ENCODE results near the gene DUSP19.

Gene DUSP19

GRCh38 chr2:183069174-183069573, 9.4 kb upstream of the DUSP19 start:
- DNase-seq, result no peak

DNA sequence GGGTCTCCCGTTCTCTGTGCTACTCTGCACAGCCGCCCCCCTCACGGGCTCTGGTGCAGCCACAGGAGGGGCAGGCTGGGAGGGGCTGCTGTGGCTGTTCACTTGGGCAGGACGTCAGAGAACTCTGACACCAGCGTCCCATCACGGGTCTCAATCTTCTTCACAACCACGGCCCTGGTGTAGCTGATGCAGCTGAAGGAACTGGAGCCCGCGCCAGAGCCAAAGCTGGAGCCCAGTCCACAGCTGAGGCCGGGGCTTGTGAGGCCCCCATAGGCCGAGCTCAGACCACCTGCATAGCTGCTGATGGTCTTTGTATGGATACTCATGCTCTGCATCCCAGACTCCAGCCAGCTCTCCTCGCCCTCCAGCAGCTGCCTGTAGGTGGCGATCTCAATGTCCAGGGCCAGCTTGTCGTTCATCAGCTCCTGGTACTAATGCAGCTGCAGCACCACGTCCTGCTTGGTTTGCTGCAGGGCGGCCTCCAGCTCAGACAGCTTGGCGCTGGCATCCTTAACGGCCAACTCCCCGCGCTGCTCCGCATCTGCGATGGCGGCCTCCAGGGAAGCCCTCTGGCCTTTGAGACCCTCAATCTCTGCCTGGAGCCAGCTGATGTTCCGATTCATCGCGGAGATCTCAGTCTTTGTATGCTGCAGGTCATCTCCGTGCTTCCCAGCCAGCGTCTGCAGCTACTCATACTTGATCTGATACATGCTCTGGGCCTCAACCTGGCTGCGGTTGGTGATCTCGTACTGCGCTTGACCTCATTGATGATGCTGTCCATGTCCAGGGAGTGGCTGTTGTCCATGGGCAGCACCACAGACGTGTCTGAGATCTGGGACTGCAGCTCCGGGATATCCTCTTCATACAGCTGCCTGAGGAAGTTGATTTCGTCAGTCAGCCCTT, 7.4 kb upstream of the DUSP19 start:
- peak; percentile 4 for DNase-seq

DNA sequence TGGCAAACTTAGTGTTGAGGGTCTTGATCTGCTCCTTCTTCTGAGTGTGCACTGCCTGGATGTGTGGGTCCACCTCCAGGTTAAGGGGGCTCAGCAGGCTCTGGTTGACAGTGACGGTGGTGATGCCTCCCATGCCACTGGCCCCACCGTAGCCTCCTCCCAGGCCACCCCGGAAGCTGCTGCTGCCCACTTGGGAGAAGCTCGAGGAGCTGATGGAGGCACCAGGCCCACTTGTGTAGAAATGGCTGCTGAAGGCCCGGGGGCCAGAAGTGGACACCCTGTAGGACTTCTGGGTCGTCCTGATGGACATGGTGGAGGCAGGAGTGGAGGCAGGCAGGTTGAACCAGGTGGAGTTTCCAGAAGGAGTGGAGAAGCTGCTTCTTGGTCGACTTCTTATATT, 6.4 kb upstream of the DUSP19 start:
- DNase-seq, result no peak

GRCh38 chr2:183078163-183078463, 434 bp upstream of the DUSP19 start:
- no peak for DNase-seq

- DNase-seq, result no peak
Measured at GRCh38 chr2:183079139-183079775, 710 bp downstream of the DUSP19 start.

GRCh38 chr2:183081911-183082310, 3.4 kb downstream of the DUSP19 start:
- DNase-seq, result no peak

- DNase-seq, result no peak
Measured at GRCh38 chr2:183088061-183088460, 9.5 kb downstream of the DUSP19 start.

DNA sequence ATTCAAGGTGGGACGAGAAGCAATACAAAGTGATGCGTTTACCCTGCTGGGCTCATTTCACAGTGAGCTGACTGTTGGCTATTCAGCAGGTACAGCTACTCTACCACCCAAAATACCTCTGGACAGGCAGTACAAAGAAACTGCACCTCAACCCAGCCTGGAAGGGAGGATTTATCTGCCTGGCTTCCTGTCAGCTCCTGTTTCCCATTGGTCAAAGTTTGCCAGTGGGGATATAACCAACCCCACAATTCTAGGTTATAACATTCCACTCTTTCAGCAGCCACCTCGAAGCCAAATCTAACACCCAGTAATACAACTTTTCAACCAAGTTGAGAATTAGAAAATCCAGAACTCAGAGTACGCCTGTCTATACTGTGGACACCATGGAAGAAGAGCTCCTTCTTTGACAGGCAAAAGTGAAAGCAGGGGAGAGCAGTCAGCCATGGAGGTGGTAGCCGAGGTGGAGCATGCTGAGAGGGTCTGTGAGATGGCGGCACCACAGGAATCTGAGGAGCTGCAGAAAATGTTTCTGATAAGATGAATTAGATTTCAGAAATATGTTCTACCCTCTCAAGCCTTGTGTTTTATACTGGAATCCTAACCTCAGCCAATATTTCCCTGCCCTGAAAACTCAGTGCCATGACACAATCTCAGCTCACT, 10.8 kb downstream of the DUSP19 start:
- no peak for DNase-seq

GRCh38 chr2:183091318-183091953, 12.9 kb downstream of the DUSP19 start:
- no peak for DNase-seq

DNA sequence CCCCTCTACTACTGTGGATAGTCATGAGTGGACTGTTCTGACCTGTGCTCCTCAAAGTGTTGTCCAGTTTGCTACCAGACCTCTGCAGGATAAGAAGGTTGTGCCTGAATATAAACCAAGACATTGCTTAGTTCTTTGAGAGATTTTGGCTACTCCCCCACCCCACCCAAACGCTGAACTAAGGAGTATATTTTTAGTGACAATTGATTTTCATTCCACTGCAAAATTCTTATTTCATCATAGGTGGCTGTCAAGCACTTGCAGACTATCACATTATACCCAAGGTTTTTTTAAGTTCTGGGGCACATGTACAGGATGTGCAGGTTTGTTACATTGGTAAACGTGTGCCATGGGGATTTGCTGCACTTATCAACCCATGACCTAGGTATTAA, 13.4 kb downstream of the DUSP19 start:
- DNase-seq, result no peak

DNA sequence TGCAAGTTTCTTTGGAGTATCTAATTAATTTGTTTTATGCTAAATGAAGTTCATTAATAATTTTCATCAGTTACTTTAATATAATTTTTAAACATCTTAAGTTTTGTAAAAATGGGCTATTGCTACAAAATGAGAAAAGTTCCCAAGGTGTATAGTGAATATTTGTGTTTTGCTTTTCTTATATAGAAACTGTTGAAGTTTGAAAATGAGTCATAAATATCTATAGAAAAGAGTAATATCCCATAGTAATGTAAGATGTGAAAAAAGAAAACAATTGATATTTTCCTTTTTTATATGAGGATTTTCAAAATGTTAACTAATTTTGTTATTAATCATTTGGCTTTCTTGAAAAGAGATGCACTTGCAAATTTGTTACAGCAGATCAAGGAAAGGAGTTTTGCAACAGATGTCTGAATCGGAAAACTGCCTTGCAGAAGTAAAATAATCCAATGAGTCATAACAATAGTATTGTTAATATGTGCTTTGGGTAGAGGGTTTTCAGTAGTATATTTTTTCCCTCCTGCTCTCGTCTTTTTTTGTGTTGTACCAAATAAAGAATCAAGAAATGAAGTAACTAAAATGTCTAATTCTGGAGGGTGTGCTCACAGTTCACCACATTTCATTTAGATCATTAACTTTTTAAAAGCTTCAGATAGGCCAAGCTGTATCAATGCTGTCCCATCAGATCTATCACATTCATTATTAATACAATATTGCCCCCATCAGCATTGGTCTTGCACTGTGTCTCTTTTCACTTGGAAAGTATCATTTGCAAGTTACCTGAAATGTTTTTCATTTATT, 15.5 kb downstream of the DUSP19 start:
- DNase-seq, result no peak

- no peak for DNase-seq
Measured at GRCh38 chr2:183105402-183106134, 27.0 kb downstream of the DUSP19 start.

- no peak for DNase-seq
Measured at GRCh38 chr2:183112577-183112976, 34.0 kb downstream of the DUSP19 start.

DNA sequence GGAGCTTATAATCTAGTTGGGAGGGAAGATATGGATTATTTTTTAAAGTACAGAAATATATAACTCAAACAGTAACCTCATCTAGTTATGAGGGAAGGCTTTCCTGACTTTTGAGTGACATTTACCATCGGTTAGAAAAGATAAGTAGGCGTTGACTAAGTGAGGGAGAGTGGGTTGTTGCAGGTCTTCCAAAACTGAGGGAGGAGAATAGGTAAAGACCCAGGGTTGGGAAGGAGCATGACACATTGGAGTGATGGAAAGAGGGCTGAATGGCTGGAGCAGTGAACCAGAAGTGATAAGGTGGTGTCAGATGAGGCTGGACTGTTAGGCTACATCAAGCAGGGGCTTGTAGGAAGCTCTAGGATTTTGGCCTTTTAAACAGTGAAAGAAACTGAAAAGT, 35.1 kb downstream of the DUSP19 start:
- no peak for DNase-seq

GRCh38 chr2:183117226-183117625, 38.7 kb downstream of the DUSP19 start:
- DNase-seq, result no peak

DNA sequence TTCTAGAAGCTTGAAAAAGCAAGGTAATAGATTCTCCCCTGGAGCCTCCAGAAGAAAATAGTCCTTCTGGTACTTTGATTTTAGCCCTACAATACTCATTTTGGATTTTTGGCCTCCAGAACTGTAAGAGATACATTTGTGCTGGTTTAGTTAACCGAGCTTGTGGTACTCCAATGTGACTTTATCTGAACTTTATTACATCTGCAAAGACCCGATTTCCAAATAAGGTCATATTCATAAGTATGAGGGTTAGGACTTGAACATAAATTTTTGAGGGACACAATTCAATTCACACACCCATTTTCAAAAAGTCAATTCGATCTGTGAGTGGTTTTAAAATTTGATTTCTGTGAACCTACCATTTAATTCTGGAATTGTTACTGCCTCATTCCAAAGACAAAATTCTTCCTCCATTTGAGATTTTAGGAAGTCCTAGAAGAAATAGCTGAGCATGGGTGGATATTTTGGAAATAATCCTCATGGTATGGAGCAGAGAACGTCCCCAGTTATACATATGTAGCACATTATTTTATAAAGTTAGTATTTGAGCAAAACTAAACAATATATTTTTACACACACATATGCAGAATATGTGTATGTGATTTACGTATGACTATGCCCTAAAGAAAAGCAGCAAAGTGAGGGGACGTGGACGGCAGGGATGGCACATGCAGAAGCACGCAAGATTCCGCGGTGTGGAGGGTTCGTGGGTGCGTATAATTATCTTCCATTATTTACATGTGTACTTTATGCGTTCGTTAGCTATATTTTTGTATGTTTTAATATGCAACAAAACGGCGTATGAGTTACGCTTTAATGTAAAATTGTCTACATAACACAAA, 44.8 kb downstream of the DUSP19 start:
- DNase-seq, result no peak

DNA sequence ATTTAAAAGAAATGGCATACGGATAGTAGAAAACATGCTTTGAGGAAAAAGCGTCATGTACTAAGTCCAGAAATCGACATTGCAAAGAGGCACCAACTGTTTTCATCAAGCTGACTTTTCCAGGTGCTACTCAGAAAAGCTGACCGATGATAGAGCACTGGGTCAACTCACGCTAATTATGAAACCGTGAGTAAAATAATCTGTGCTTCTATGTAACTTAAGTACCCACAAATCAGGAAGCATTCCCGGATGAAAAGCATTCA, 45.3 kb downstream of the DUSP19 start:
- DNase-seq, result no peak

DNA sequence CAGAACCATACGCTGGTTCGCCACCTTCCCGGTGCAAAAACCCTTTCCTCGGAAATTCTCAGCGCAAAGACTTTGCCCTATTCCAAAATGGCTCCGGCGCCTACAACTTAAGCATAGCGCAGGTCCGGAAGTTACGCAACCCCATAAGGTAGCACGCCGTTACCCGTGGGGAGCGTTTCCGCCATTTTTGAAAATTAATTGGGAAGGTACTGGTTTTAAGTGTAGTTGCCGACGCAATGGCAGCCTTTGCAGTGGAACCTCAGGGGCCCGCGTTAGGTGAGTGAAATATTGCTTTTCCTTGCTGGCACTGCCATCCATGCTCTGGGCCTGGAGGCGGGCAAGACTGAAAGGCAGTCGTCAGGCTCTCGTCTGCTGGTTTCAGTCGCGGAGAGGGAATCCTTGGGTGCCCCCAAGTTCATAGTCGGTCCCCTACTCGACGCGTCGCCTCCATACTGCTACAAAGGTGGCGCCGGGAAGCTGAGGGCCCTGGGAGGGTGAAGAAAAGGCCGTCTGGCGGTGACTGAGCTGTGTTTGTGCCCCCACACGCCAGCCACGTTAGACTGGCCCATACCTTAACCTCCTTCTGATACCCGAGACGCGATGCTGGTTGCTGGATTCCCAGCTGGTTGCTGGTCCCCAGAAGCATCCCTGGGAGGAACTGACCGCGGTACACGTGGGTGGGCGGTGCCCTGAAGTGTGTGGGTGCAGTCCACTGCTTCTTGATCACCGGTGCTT, 45.8 kb downstream of the DUSP19 start, which contains the start of gene NUP35:
Gene NUP35, plus strand, starts transcription at position 222 of the 735 bp plus-strand sequence. Its CDS starts 15 bp downstream, at position 237.
- DNase-seq, result peak; percentile 87

- no peak for DNase-seq
Measured at GRCh38 chr2:183124957-183125255, 46.4 kb downstream of the DUSP19 start.

DNA sequence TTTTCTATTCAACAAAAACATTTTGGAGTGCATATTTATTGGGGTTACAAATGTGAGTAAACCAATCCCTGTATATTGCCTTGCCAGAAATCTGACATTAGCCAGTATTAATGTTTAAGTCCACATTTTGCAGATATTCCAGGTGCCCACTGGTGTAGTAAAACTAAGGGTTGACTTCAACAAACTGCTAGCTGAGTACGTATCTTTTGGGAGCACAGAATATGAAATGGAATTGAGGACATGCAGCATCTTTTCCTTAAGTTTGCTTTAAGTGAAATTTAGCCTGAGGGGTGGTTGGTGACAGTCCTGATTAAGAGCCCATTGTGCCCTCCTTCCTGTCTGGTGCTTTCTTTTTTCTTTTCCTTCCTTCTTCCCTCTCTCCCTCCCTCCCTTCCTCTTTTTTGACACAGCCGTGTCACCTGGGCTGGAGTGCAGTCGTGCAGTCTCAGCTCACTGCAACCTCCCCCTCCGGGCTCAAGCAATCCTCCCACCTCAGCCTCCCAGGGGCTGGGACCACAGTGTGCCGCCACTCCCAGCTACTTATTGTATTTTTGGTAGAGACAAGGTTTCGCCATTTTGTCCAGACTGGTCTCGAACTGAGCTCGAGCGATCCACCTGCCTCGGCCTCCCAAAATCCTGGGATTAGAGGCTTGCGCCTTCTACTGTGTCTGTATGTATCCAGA, 47.3 kb downstream of the DUSP19 start:
- DNase-seq, result no peak
